HG03469 (cell line): ENCODE results near the gene FCN2.

Experiments used
- ATAC-seq: cut with Tn5 transposase; IDR thresholded peaks from one replicate; pipeline ENCODE4 v1.9.1; 2021; ENCODE audit warnings: mild to moderate bottlenecking, moderate library complexity, moderate number of reproducible peaks; ENCODE audit not compliant: unreplicated experiment

The FCN2 gene

GRCh38 chr9:134928436-134929192 is 48.0 kb downstream of the FCN2 start:
- no peak for ATAC-seq

- ATAC-seq = no peak
Observed at GRCh38 chr9:134929193-134930158, 48.9 kb downstream of the FCN2 start.

- ATAC-seq = peak; percentile 39
Observed at GRCh38 chr9:134930398-134930797, 49.8 kb downstream of the FCN2 start.

GRCh38 chr9:134932171-134932570 is 51.6 kb downstream of the FCN2 start:
- ATAC-seq = no peak

GRCh38 chr9:134932606-134933005 is 52.0 kb downstream of the FCN2 start:
- ATAC-seq = no peak

GRCh38 chr9:134933076-134933659 is 52.6 kb downstream of the FCN2 start:
- no peak for ATAC-seq

GRCh38 chr9:134935056-134935640 is 54.5 kb downstream of the FCN2 start:
- no peak for ATAC-seq

- no peak for ATAC-seq
Observed at GRCh38 chr9:134935701-134936345, 55.2 kb downstream of the FCN2 start.

GRCh38 chr9:134936346-134937163 is 55.9 kb downstream of the FCN2 start:
- no peak for ATAC-seq
